SK-N-SH treated with all-trans-retinoic acid at 6 μM for 48 hours (cell line): ENCODE measurements around the gene AHSA1.

Experiments
- ARNTL ChIP-seq: fragments of 450-650 bp; formaldehyde crosslinking; IDR thresholded peaks from 2 replicates; pipeline ENCODE4 v1.5.0; 2020; ENCODE audit warnings: low read depth, mild to moderate bottlenecking, moderate library complexity, borderline replicate concordance
- BACH2 ChIP-seq: fragments of 250-450 bp; sonication (Bioruptor Pico); IDR thresholded peaks from 2 replicates; pipeline ENCODE4 v1.9.0; 2021; ENCODE audit warnings: mild to moderate bottlenecking, borderline replicate concordance
- CREB5 ChIP-seq: fragments of 250-450 bp; sonication (Bioruptor Pico); IDR thresholded peaks from 2 replicates; pipeline ENCODE4 v1.5.1; 2020; ENCODE audit warnings: low read depth, mild to moderate bottlenecking, moderate library complexity
- GLIS3 ChIP-seq: fragments of 250-450 bp; sonication (Bioruptor Pico); IDR thresholded peaks from 2 replicates; pipeline ENCODE4 v1.5.0; 2020; ENCODE audit warnings: mild to moderate bottlenecking, moderate library complexity
- PATZ1 ChIP-seq: fragments of 250-450 bp; sonication (Bioruptor Pico); IDR thresholded peaks from 2 replicates; pipeline ENCODE4 v1.8.0; 2020; ENCODE audit warnings: mild to moderate bottlenecking, moderate library complexity, borderline replicate concordance
- PPARA ChIP-seq: fragments of 250-450 bp; sonication (Bioruptor Pico); IDR thresholded peaks from 2 replicates; pipeline ENCODE4 v1.5.0; 2020; ENCODE audit warnings: mild to moderate bottlenecking, borderline replicate concordance
- RARB ChIP-seq: fragments of 250-450 bp; sonication (Bioruptor Pico); IDR thresholded peaks from 2 replicates; pipeline ENCODE4 v1.8.0; 2021; ENCODE audit warnings: mild to moderate bottlenecking, moderate library complexity
- SNAI2 ChIP-seq: fragments of 250-450 bp; sonication (Bioruptor Pico); IDR thresholded peaks from 2 replicates; pipeline ENCODE4 v1.5.0; 2020; ENCODE audit warnings: mild to moderate bottlenecking, moderate library complexity
- ZC3H10 ChIP-seq: fragments of 250-450 bp; sonication (Bioruptor Pico); IDR thresholded peaks from 2 replicates; pipeline ENCODE4 v1.5.1; 2021; ENCODE audit warnings: mild to moderate bottlenecking, moderate library complexity
- ZFP3 ChIP-seq: fragments of 250-450 bp; sonication (Bioruptor Pico); IDR thresholded peaks from 2 replicates; pipeline ENCODE4 v1.5.0; 2020; ENCODE audit warnings: mild to moderate bottlenecking, moderate library complexity
- ZFP30 ChIP-seq: fragments of 450-650 bp; formaldehyde crosslinking; IDR thresholded peaks from 2 replicates; pipeline ENCODE4 v1.5.0; 2022; ENCODE audit warnings: mild to moderate bottlenecking, moderate library complexity
- ZNF565 ChIP-seq: fragments of 450-650 bp; formaldehyde crosslinking; conservative IDR thresholded peaks from 2 replicates; pipeline ENCODE4 v1.5.0; 2020; ENCODE audit warnings: low read depth, mild to moderate bottlenecking, moderate library complexity
- ZNF70 ChIP-seq: fragments of 450-650 bp; formaldehyde crosslinking; IDR thresholded peaks from 2 replicates; pipeline ENCODE4 v1.5.0; 2020; ENCODE audit warnings: mild to moderate bottlenecking, moderate library complexity

GRCh38 chr14:77485256-77485655, 27.4 kb downstream of the AHSA1 start:
- TF ChIP-seq ZFP3 (CRISPR knock-in tag), result no peak
- no peak for TF ChIP-seq PPARA
- no peak for TF ChIP-seq CREB5 (CRISPR knock-in tag)
- no peak for TF ChIP-seq SNAI2 (CRISPR knock-in tag)
- TF ChIP-seq ARNTL, result no peak
- no peak for TF ChIP-seq PATZ1 (CRISPR knock-in tag)
- TF ChIP-seq ZFP30 (CRISPR knock-in tag), result no peak
- TF ChIP-seq RARB (CRISPR knock-in tag), result no peak
- no peak for TF ChIP-seq ZNF70 (CRISPR knock-in tag)
- TF ChIP-seq ZNF565 (CRISPR knock-in tag), result no peak
- TF ChIP-seq BACH2 (CRISPR knock-in tag), result no peak
- TF ChIP-seq ZC3H10, result no peak
- no peak for TF ChIP-seq GLIS3 (CRISPR knock-in tag)
